A172 (cell line): ENCODE results near the gene EHBP1. TPM values are rescaled to one million over a fixed set of nuclear protein-coding genes. Genes with fewer than 3 reads are reported as not detected.
"Not testable (repeated sequence)": the region's sequence is repeated elsewhere in the genome, so short reads cannot be mapped to it uniquely, and the experiment has no call there.

Experiments
- DNase-seq: peaks from one replicate; pipeline ENCODE4 v3.0.0-alpha.2; 2015; ENCODE audit warnings: low spot score
- total RNA-seq: library from RNA; depleted of rRNA; stranded (reverse); fragments of >200 nt; shearing (Covaris generic); gene quantifications from 2 replicates; pipeline ENCODE4 v1.2.3, GENCODE V29; 2014; rRNA removed

The EHBP1 gene
- total RNA-seq, 1 experiment from 2014 or later: 47.2 TPM

DNA sequence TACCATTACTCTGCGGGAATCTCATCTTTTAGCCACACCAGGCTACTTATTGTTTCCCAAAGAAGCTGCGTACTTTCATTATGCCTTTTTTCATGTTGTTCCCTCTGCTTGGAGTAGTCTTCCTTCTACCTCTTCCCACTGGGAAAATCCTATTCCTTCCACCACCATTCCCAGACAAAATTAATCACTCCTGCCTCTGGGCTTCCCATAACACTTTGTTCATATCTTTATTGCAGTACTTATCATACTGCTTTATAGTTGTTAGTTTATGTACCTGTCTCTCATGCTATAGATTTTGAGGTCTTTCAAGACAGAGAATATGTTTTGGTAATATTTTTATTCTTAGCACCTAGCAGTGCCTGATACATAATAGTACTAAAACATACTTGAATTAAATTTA, 361.3 kb downstream of the EHBP1 start:
- no peak for DNase-seq

DNA sequence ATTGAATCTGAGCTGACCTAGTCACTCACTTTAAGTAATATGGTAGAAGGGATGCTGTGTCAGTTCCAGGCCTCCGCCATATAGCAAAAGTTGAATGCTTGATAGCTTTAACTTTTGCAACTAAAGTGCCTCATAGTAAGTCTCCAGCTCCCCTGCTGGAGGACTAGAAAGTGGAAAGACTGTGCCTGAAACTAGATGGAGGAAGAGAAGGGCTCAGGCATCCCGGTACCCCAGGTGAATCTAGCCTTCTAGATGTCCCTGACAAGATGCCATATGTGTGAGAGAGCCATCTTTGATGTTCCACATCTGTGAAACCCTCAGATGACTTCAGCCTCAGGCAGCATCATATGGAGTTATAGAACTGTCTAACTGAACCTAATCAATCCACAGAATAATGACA, 366.2 kb downstream of the EHBP1 start:
- DNase-seq: no peak

DNA sequence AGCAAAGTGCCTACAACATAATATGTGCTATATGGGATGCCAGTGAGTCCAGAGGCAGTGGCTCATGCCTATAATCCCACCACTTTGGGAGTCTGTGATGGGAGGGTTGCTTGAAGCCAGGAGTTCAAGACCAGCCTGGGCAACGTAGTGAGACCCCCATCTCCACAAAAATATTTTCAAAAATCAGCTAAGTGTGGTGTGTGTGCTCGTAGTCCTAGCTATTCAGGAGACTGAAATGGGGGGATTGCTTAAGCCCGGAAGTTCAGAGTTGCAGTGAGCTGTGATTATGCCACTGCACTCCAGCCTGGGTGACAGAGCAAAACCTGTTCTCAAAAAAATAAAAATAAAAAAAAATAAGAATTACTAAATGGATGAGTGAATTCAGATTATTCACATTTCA, 368.5 kb downstream of the EHBP1 start:
- DNase-seq: no peak

DNA sequence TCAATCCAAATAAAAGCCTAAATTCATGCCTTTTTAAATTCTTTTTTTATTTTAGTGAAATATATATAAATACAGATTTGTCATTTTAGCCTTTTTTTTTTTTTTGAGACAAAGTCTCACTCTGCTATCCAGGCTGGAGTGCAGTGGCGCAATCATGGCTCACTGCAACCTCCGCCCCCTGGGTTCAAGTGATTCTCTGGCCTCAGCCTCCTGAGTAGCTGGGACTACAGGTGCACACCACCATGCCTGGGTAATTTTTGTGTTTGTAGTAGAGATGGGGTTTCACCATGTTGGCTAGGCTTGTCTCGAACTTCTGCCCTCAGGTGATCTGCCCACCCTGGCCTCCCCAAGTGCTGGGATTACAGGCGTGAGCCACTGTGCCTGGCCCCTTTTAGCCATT, 368.9 kb downstream of the EHBP1 start:
- not testable (repeated sequence) for DNase-seq

DNA sequence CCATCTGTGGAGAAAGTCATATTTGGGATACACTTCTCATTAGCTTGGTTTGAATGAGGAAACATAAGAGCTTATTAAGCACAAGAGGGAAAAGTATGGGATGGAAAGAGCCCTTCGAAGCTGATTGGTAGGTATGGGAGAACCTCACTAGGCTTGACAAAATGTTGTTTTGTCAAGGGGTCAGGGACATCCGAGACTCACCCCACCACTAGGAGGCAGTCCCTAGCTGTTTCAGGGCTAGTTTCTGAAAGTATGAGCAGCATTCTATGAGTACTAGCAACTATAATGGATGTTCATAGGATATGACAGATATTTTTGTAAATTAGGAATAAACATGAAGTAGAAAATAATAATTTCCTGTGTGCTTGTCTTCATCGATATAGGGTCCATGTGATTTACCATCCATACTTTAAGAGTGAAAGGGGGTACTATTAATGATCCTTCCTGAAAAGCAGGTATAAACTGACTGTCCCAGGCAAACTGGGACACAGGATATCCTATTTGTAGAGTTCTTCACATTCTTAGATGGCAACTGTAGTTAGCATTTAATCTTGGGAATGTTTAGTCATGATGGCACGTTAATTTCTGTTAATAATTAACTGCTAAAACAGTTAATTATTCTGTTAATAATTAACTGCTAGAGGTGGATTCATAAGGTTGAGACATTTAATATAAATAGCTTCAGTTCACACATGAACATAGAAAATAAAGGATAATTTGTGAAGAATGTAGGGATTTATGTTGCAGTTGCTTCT, 373.5 kb downstream of the EHBP1 start:
- peak; percentile 4 for DNase-seq

DNA sequence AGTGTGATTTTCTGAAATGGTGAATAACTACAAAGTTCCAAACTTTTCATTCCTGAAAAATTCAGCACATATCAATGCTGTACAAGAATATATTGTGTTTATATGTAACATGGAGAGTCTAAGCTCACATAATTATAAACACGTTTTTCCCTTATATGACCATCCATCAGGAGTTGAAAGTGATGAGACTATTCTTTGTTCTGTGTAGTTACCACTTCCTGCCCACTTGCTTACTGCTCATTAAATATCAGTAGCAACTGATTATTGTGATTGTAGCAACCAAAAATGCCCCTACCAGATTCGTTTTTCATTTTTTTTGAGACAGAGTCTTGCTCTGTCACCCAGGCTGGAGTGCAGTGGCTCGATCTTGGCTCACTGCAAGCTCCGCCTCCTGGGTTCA, 375.9 kb downstream of the EHBP1 start:
- no peak for DNase-seq

DNA sequence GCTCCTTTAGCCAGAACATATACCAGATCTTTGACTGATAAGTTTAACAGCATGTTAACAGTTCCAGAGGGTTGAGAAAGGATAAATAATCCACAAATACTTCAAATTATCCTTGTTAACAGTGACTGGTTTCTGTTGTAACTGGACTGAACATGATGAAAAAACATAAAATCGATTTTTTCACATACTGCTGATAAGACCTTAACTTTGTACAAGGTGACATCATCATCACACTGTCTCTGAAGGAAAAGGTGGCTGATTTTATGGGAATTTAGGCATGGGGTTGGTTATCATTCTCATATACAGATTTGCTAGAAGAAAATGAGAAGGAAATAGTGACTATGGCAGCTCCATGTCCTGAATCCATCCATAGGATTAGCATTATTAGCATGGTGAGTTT, 381.2 kb downstream of the EHBP1 start:
- DNase-seq: no peak

DNA sequence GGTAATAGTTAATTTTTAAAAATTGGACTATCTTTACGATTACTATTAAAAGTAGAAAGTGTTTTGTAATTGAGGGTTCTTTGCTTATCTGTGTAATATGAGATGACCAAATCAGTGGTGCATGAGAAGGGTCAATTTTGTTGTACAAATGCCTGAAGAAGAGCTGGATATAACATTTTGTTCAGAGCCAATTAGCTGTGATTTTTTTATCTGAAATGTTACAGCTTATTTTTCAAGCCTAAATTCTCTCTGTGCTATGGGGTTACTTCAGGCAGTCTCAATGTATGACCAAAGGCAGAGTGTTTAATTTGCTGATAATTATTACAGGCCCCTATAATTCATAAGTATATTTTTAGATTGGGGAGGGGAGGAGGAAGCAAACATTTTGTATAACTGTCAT, 386.9 kb downstream of the EHBP1 start:
- no peak for DNase-seq

DNA sequence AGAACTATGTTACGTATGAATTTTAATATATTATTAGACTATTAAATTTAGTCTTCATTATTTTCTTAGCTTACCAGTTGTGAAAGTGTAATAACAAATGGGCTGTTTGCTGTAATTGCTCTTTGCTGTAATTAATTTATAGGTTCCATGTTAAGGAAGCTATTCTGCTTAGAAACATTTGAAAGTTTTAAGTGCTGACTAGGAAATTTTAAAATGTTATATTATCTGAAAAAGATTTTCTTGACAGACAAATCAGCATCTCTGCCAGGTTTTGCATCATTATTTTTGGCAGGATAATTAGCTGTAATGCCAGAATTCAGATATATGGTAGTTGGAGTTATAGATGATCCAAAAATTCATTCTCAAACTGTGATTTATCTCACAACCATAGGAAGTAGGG, 387.3 kb downstream of the EHBP1 start:
- no peak for DNase-seq

DNA sequence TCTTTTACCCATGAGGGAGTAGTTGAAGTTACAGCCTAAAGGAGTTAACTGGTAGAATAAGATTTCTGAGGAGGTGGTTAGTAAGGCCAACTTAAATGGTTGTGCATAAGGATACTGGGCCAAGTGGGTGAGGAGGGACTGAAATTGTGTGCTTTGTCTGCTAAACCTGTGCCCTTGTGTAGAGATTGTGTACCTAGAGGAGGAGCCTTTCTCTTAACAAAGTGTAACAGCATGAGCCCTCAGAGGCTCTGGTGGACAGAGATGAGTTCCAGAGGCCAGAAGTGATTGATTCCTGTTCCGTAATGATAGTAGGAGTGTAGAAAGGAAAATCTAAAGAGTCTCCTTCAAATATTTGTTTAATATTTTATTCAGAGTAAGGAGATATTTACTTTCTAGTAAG, 388.0 kb downstream of the EHBP1 start:
- DNase-seq: no peak

Other genes starting within 250 kb of the EHBP1 start
- 3.7 and 5.6 TPM in 2 replicates for gene TMEM17, start 199.5 kb upstream of the EHBP1 start, total RNA-seq